Neural crest cell (in vitro differentiated cells): ENCODE results near the gene PTGS1. TPM values are rescaled to one million over a fixed set of nuclear protein-coding genes. Genes with fewer than 3 reads are reported as not detected.

Source experiments
- DNase-seq: peaks from one replicate; pipeline ENCODE4 v3.0.0; 2021; ENCODE audit warnings: low read depth, mixed read lengths, low spot score
- H3K27ac Mint-ChIP-seq: one replicate; pipeline ENCODE4 v1.8.0; 2021; ENCODE audit warnings: mild to moderate bottlenecking, mixed read lengths; ENCODE audit not compliant: unreplicated experiment
- H3K27me3 Mint-ChIP-seq: 2 replicates; pipeline ENCODE4 v1.8.0; 2021; ENCODE audit warnings: low read depth, mild to moderate bottlenecking, mixed read lengths
- H3K36me3 Mint-ChIP-seq: 2 replicates; pipeline ENCODE4 v1.8.0; 2021; ENCODE audit warnings: low read depth, mild to moderate bottlenecking, mixed read lengths
- H3K4me1 Mint-ChIP-seq: 2 replicates; pipeline ENCODE4 v1.8.0; 2021; ENCODE audit warnings: mixed read lengths
- H3K4me3 Mint-ChIP-seq: one replicate; pipeline ENCODE4 v1.8.0; 2021; ENCODE audit warnings: mild to moderate bottlenecking, mixed read lengths
- H3K9me3 Mint-ChIP-seq: 2 replicates; pipeline ENCODE4 v1.8.0; 2021; ENCODE audit warnings: mixed read lengths
- CTCF ChIP-seq: fragments of 200-600 bp; sonication (generic); conservative IDR thresholded peaks from 2 replicates; pipeline ENCODE4 v1.5.0; 2021; ENCODE audit warnings: antibody characterized with exemption, mild to moderate bottlenecking
- total RNA-seq: library from RNA; stranded (reverse); gene quantifications from 2 replicates; pipeline ENCODE4 v1.2.1, GENCODE V29; 2021

The PTGS1 gene
- total RNA-seq, 1 donor from 2014 or later = 0.37 TPM

GRCh38 chr9:122339579-122339978, 31.2 kb upstream of the PTGS1 start:
- Mint-ChIP-seq H3K4me1 (peaks cover 5% of the 10 kb centered on the region), H3K27me3 (peaks cover 25% of the 10 kb centered on the region), H3K36me3 (no peaks in the 10 kb centered on the region), H3K27ac (no peak overlapping the region), H3K4me3 (no peak overlapping the region), H3K9me3 (no peaks in the 10 kb centered on the region)
- no peak for DNase-seq
- no peak for TF ChIP-seq CTCF

DNA sequence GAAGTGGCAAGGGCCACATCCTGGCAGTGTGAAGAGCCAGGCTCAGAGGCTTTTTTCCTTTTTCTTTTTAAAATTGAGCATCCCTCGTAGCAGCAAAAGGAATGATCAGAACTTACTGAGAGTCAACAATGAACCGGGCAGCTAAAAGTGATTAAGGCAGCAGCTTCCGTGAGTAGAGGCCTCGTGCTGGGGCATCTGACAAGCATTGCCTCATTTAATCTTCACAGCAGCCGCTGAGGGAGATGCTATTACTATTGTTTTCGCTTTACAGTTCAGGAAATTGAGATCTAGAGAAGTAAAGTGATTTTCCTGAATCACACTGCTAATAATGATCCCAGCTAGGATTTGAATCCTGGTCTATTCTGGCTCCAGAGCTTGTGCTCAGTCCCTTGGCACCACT, 30.7 kb upstream of the PTGS1 start:
- H3K9me3 Mint-ChIP-seq = no peaks in the 10 kb centered on the region
- peaks cover 5% of the 10 kb centered on the region for H3K4me1 Mint-ChIP-seq
- no peak for DNase-seq

DNA sequence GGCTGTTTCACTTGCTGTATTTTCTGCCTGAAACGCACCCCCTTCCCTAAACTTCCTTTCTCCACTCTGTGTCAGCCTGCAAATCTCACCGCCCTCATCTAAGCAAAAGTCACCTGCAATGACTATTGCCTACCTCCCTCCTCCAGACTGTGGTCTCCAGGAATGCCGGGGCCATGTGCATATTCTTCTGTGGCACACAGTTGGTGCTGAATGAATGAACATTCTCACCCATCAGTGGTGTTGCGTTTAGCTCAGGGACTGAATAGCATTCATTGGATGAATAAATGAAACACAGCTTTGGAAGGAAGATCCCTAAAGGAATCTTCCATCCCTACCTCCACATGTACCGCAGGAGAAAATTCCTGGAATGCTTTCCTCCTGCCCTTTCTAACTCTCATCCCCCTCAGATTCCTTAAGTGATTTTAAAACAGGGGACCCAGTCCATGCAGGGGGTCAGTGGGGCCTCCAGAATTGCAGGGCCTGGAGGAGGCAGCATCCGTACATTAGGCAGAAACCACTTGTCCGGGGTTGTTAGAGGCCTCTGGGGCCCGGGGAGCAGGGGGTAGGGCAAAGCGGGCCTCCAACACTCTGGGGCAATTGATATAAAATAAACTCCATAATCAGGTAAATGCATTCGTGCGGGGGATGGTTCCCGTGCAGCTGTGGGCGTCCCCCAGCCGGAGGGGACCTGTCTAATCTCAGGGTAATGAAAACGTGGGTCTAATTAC, 28.3 kb upstream of the PTGS1 start:
- no peaks in the 10 kb centered on the region for H3K36me3 Mint-ChIP-seq
- DNase-seq = no peak
- peaks cover 10% of the 10 kb centered on the region for H3K4me1 Mint-ChIP-seq
- no peak for TF ChIP-seq CTCF
- no peak overlapping the region for H3K4me3 Mint-ChIP-seq
- no peaks in the 10 kb centered on the region for H3K9me3 Mint-ChIP-seq
- peaks cover 40% of the 10 kb centered on the region for H3K27me3 Mint-ChIP-seq
- H3K27ac Mint-ChIP-seq = no peak overlapping the region

More for the DNA sequence above, 30.7 kb upstream of the PTGS1 start:
- peaks cover 26% of the 10 kb centered on the region for H3K27me3 Mint-ChIP-seq
- no peak for TF ChIP-seq CTCF
- H3K27ac Mint-ChIP-seq = no peak overlapping the region
- H3K36me3 Mint-ChIP-seq = no peaks in the 10 kb centered on the region
- H3K4me3 Mint-ChIP-seq = no peak overlapping the region

DNA sequence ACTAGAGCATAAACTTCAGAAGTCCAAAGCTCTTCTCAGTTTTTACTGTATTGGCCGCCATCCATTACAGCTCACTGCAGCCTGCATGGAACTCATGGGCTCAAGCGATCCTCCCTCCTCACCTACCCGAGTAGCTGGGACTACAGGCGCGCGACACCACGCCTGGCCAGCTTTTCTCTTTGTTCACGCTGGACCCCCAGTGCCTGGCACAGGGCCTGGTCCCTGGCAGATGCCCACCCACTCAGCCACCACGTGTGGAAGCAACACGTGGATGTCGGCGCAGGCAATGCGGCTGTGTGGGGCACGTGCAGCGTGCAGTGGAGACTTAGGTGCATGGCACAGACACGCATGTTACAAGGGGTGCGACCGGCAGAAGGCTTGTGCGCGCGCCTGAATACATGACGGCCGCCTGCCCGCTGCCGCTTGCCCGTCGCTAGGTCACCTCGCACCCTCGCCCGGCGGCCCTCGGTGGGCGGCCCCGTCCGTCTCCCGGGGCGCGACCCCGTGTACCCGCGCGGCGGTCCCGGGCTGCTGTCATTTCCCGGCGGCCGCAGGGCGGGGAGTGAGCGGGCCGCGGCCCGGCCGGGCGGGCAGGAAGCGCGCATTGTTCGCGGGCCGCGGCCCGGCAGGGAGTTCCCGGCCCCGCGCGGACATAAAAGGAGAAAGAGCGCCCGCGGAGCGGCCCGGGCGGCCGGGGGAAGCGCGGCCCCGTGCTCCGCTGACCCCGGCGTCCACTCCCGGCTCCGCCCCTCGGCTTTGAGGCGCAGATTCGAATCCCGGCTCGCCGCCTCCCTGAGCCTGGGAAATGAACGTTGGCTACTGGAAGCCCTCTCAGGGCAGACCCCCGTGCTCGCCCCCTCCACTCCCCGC, 24.1 kb upstream of the PTGS1 start:
- peaks cover 48% of the 10 kb centered on the region for H3K27me3 Mint-ChIP-seq
- H3K36me3 Mint-ChIP-seq = no peaks in the 10 kb centered on the region
- no peak for TF ChIP-seq CTCF
- peak overlapping the region; percentile 5 for H3K27ac Mint-ChIP-seq
- no peaks in the 10 kb centered on the region for H3K9me3 Mint-ChIP-seq
- H3K4me1 Mint-ChIP-seq = peaks cover 18% of the 10 kb centered on the region
- peak overlapping the region; percentile 84 for H3K4me3 Mint-ChIP-seq
- peak; percentile 43 for DNase-seq

DNA sequence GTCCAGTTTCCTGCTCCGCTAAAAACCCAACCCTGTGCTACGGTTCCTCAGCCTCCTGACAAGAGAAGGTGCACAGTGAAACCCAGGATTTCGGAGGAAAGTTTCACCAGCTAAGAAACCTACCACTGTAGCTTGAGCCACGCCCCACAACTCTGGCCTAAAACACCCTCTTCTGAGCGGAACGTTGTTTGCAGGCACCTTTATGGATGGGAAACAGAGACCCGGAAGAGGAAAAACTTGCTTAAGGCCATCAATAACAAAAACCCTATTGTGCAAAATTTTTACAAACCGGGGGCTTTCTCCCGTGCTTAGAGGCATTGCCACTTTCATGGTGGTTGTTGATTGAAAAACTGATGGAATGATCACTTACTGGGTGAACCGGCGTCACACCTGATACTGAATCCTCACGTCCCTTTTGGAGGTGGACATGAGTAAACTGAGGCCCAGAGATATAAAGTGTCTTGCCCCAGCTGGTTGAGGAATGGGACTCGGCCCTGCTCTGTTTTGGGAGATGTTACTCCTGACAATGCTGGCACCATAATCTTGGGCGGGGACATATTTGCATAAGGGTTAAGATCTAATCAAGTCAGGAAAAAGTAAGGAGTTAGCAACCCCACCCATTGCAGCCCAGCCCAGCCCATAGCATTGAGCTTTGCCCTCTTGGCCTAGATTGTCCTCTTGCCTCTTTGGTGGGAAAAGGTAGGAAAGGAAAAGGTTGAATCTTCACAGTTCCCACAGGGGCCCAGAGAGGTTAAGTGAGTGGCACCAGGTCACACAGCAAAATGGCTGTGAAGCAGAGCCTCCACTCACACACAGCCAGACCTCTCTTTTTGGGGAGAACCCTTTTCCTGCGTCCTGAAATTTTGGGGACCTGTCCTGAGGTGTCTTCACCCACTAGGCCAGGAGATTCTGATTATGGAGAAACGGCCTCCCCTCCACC, 23.2 kb upstream of the PTGS1 start:
- Mint-ChIP-seq H3K9me3 (peaks cover under 1% of the 10 kb centered on the region), H3K27ac (peak overlapping the region; percentile 5), H3K4me3 (peak overlapping the region; percentile 84), H3K36me3 (no peaks in the 10 kb centered on the region), H3K27me3 (peaks cover 48% of the 10 kb centered on the region), H3K4me1 (peaks cover 18% of the 10 kb centered on the region)
- no peak for TF ChIP-seq CTCF
- DNase-seq = no peak
